Measurements from ENCODE around the gene PLEKHG3. TPM values are rescaled to one million over a fixed set of nuclear protein-coding genes. Genes with fewer than 3 reads are reported as not detected.
A peak's percentile ranks its signal among the peaks of the same experiment; 100 is the strongest.

PLEKHG3 gene
- polyA plus RNA-seq, 3 donors: 6.3 to 21.6 (median 13.0) TPM

GRCh38 chr14:64728856-64729255, 24.6 kb downstream of the PLEKHG3 start:
- H3K4me3 Mint-ChIP-seq: no peak overlapping the region
- TF ChIP-seq CTCF (IDR thresholded peaks at IDR 0.05): no peak
- peaks cover 67 to 74% of the 10 kb centered on the region in 2 donors for H3K36me3 Mint-ChIP-seq
- peaks cover 1 to 5% (median 2%) of the 10 kb centered on the region in 3 donors for H3K27me3 Mint-ChIP-seq (ENCODE audit: low read depth in 3 of 3)
- Histone ChIP-seq H3K4me2 (replicated peaks; ENCODE audit: extremely low read depth, low read length, poor library complexity, severe bottlenecking) (no peak overlapping the region), H2AFZ (ENCODE audit: insufficient read depth, low read depth, low read length, poor library complexity, severe bottlenecking) (no peak overlapping the region), H3K9ac (ENCODE audit: insufficient read depth, low read length, poor library complexity, severe bottlenecking) (no peak overlapping the region), H3K79me2 (ENCODE audit: insufficient read depth, low read length) (no peaks in the 10 kb centered on the region), H3K27ac (ENCODE audit: low read depth in 1 of 2, low read length in 2 of 2) (no peak overlapping the region), H3K27me3 (ENCODE audit: control insufficient read depth in 2 of 2, insufficient read depth in 2 of 2, low read length in 2 of 2) (no peaks in the 10 kb centered on the region), H3K9me3 (replicated peaks in 1 of 2; ENCODE audit: control insufficient read depth in 1 of 2, insufficient read depth in 1 of 2, low read length in 2 of 2) (no peaks in the 10 kb centered on the region), H3K4me1 (ENCODE audit: control insufficient read depth in 1 of 2, insufficient read depth in 2 of 2, low read length in 2 of 2) (peaks cover under 1 to 5% of the 10 kb centered on the region in 2 donors), H4K20me1 (ENCODE audit: insufficient read depth, low read length) (peaks cover 19% of the 10 kb centered on the region), H3K4me3 (replicated peaks in 1 of 3; ENCODE audit: low read depth in 2 of 3, low read length in 3 of 3) (no peak overlapping the region), H3K36me3 (replicated peaks in 1 of 2; ENCODE audit: control insufficient read depth in 1 of 2, insufficient read depth in 2 of 2, low read length in 2 of 2) (peaks cover 52 to 63% of the 10 kb centered on the region in 2 donors)
- intact Hi-C loops (cut with micrococcal nuclease): no loop called here
- WGBS (ENCODE audit: insufficient coverage): 96% methylated on average over 8 of the region's 10 CpGs
- H3K4me1 Mint-ChIP-seq: peaks cover 6% of the 10 kb centered on the region
- no peaks in the 10 kb centered on the region for H3K9me3 Mint-ChIP-seq
- DNase-seq: no peak
- H3K27ac Mint-ChIP-seq: peak overlapping the region in 2 of 7 donors; percentile 32 to 59

- no peak for DNase-seq
- peaks cover 2% of the 10 kb centered on the region for H3K4me1 Mint-ChIP-seq
Observed at GRCh38 chr14:64729386-64730060, 25.3 kb downstream of the PLEKHG3 start.

More at GRCh38 chr14:64729386-64730060, 25.3 kb downstream of the PLEKHG3 start:
- no peaks in the 10 kb centered on the region for H3K9me3 Mint-ChIP-seq
- H3K27ac Mint-ChIP-seq: peak overlapping the region in 3 of 7 donors; percentile 59 to 79 (median 64)
- Histone ChIP-seq H3K4me1 (ENCODE audit: control insufficient read depth in 1 of 2, insufficient read depth in 2 of 2, low read length in 2 of 2) (no peaks in the 10 kb centered on the region), H3K4me2 (replicated peaks; ENCODE audit: extremely low read depth, low read length, poor library complexity, severe bottlenecking) (no peak overlapping the region), H3K27ac (ENCODE audit: low read depth in 1 of 2, low read length in 2 of 2) (no peak overlapping the region), H2AFZ (ENCODE audit: insufficient read depth, low read depth, low read length, poor library complexity, severe bottlenecking) (no peak overlapping the region), H3K79me2 (ENCODE audit: insufficient read depth, low read length) (no peaks in the 10 kb centered on the region), H3K27me3 (ENCODE audit: control insufficient read depth in 2 of 2, insufficient read depth in 2 of 2, low read length in 2 of 2) (no peaks in the 10 kb centered on the region), H4K20me1 (ENCODE audit: insufficient read depth, low read length) (peaks cover 19% of the 10 kb centered on the region), H3K36me3 (replicated peaks in 1 of 2; ENCODE audit: control insufficient read depth in 1 of 2, insufficient read depth in 2 of 2, low read length in 2 of 2) (peaks cover 54 to 66% of the 10 kb centered on the region in 2 donors), H3K9me3 (replicated peaks in 1 of 2; ENCODE audit: control insufficient read depth in 1 of 2, insufficient read depth in 1 of 2, low read length in 2 of 2) (no peaks in the 10 kb centered on the region), H3K4me3 (replicated peaks in 1 of 3; ENCODE audit: low read depth in 2 of 3, low read length in 3 of 3) (no peak overlapping the region), H3K9ac (ENCODE audit: insufficient read depth, low read length, poor library complexity, severe bottlenecking) (no peak overlapping the region)
- intact Hi-C loops (cut with micrococcal nuclease): no loop called here
- 79% methylated on average over 3 of the region's 5 CpGs for WGBS (ENCODE audit: insufficient coverage)
- TF ChIP-seq CTCF (IDR thresholded peaks at IDR 0.05): no peak
- peaks cover 65 to 72% of the 10 kb centered on the region in 2 donors for H3K36me3 Mint-ChIP-seq
- H3K4me3 Mint-ChIP-seq: no peak overlapping the region
- H3K27me3 Mint-ChIP-seq (ENCODE audit: low read depth in 3 of 3): peaks cover 0 to 2% (median 2%) of the 10 kb centered on the region in 3 donors

Data from CD14-positive monocyte (primary cell).